Left ventricle myocardium inferior (tissue), 1 donor: ENCODE results near the gene LAMB3. TPM values are rescaled to one million over a fixed set of nuclear protein-coding genes. Genes with fewer than 3 reads are reported as not detected.

Experiments used
- DNase-seq: peaks from one replicate; pipeline ENCODE4 v3.0.0-alpha.2; 2020
- H3K27ac ChIP-seq: fragments of 200-600 bp; replicated peaks from 2 replicates; pipeline ENCODE4 v1.8.0; 2021
- H3K27me3 ChIP-seq: fragments of 200-600 bp; 2 replicates; pipeline ENCODE4 v1.8.0; 2021; ENCODE audit warnings: low read depth
- H3K36me3 ChIP-seq: fragments of 200-600 bp; 2 replicates; pipeline ENCODE4 v1.8.0; 2021
- H3K4me1 ChIP-seq: fragments of 200-600 bp; 2 replicates; pipeline ENCODE4 v1.8.0; 2021
- H3K4me3 ChIP-seq: fragments of 200-600 bp; 2 replicates; pipeline ENCODE4 v1.8.0; 2021; ENCODE audit warnings: mild to moderate bottlenecking, moderate library complexity
- H3K9me3 ChIP-seq: fragments of 200-600 bp; replicated peaks from 2 replicates; pipeline ENCODE4 v1.8.0; 2021
- intact Hi-C: fragments of 100-400 bp; cut with micrococcal nuclease; formaldehyde crosslinking; loops from one replicate; pipeline ENCODE4 v1.11.0; 2022
- total RNA-seq: library from RNA; stranded (reverse); fragmentation: NEBNext Ultra II Directional; extraction: Animal tissue kit (Norgen Biotek cat#: 25700); gene quantifications from one replicate; pipeline ENCODE4 v1.2.1, GENCODE V29; 2021
- TF ChIP-seq, protein P1 (sequence below): fragments of 200-600 bp; IDR thresholded peaks from 2 replicates; pipeline ENCODE4 v1.8.0; 2021; ENCODE audit warnings: antibody characterized with exemption, mild to moderate bottlenecking, borderline replicate concordance
- donor health status: DM: no; HTN: yes; CAD: no; lungs with severe emphysema.

LAMB3 gene
- total RNA-seq, 1 donor from 2014 or later, result 6.5 TPM

GRCh38 chr1:209595599-209596285, 56.5 kb downstream of the LAMB3 start:
- H3K4me3 ChIP-seq, result no peak overlapping the region
- no peaks in the 10 kb centered on the region for H3K9me3 ChIP-seq
- DNase-seq, result no peak
- TF ChIP-seq, protein P1, sequence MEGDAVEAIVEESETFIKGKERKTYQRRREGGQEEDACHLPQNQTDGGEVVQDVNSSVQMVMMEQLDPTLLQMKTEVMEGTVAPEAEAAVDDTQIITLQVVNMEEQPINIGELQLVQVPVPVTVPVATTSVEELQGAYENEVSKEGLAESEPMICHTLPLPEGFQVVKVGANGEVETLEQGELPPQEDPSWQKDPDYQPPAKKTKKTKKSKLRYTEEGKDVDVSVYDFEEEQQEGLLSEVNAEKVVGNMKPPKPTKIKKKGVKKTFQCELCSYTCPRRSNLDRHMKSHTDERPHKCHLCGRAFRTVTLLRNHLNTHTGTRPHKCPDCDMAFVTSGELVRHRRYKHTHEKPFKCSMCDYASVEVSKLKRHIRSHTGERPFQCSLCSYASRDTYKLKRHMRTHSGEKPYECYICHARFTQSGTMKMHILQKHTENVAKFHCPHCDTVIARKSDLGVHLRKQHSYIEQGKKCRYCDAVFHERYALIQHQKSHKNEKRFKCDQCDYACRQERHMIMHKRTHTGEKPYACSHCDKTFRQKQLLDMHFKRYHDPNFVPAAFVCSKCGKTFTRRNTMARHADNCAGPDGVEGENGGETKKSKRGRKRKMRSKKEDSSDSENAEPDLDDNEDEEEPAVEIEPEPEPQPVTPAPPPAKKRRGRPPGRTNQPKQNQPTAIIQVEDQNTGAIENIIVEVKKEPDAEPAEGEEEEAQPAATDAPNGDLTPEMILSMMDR, result no peak
- H3K36me3 ChIP-seq, result no peaks in the 10 kb centered on the region
- intact Hi-C loops, result no loop called here
- H3K27me3 ChIP-seq, result no peaks in the 10 kb centered on the region
- H3K4me1 ChIP-seq, result no peaks in the 10 kb centered on the region
- no peak overlapping the region for H3K27ac ChIP-seq

DNA sequence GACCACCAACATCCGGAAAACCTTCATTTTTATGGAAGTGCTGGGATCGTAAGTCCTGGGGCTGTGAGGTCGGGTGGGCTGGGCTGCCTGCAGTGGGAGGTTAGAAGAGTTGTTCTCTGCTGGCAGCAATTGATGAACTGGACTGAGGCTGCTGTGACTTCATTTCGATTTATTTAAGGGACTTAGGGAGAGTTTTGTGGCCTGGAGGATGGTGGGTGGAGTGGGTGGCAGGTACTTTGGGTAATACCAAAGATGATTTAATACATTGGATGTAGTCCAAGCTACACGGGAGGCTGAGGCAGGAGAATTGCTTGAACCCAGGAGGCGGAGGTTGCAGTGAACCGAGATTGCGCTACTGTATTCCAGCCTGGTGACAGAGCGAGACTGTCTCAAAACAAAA, 57.2 kb downstream of the LAMB3 start:
- intact Hi-C loops, result no loop called here
- TF ChIP-seq, protein P1, result no peak

DNA sequence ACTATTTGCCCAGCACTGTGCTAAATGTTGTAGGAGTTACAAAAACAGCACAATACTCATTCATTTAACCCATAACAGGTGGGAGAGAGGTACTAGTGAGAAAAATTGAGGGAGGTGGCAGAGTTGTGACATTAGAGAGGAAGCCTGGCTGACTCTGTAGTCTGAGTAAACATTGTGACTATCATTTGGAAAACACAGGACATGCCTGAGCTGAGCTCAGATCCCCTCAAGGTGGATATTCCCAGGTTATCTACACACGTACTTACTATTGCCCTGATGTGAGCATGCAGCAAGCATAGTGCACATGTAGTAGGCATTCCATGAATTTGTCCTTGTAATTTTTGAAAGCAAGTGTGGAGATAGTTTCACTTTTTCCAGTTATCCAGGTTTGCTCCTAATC, 57.8 kb downstream of the LAMB3 start:
- H3K36me3 ChIP-seq, result no peaks in the 10 kb centered on the region
- TF ChIP-seq, protein P1, result no peak
- no peaks in the 10 kb centered on the region for H3K4me1 ChIP-seq
- H3K27me3 ChIP-seq, result no peaks in the 10 kb centered on the region
- intact Hi-C loops, result no loop called here
- H3K4me3 ChIP-seq, result no peak overlapping the region
- no peak overlapping the region for H3K27ac ChIP-seq
- no peak for DNase-seq
- H3K9me3 ChIP-seq, result no peaks in the 10 kb centered on the region

More for the DNA sequence above, 57.2 kb downstream of the LAMB3 start:
- Histone ChIP-seq H3K9me3 (no peaks in the 10 kb centered on the region), H3K27ac (no peak overlapping the region), H3K36me3 (no peaks in the 10 kb centered on the region), H3K4me3 (no peak overlapping the region), H3K4me1 (no peaks in the 10 kb centered on the region), H3K27me3 (no peaks in the 10 kb centered on the region)
- no peak for DNase-seq

DNA sequence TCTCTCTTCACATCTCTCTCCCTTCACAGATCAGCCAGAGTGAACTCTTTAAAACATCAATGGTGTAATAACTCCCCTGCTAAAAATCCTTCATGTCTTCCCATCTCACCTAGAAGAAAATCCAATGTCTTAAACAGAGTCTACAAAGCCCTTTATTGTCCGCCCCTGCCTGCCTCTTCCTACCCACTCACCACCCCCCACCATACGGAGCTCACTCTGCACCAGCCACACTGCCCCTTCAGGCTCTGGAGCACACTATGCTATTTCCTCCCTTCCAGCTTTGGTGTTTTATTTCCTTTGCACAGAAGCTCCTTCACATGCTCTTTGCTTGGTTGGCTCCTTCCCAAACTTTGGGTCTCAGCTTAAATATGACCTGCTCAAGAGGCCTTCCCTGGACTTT, 58.5 kb downstream of the LAMB3 start:
- H3K27ac ChIP-seq, result no peak overlapping the region
- DNase-seq, result no peak
- no peaks in the 10 kb centered on the region for H3K36me3 ChIP-seq
- no peaks in the 10 kb centered on the region for H3K27me3 ChIP-seq
- H3K9me3 ChIP-seq, result no peaks in the 10 kb centered on the region
- H3K4me1 ChIP-seq, result no peaks in the 10 kb centered on the region
- intact Hi-C loops, result no loop called here
- TF ChIP-seq, protein P1, result no peak
- no peak overlapping the region for H3K4me3 ChIP-seq

- intact Hi-C loops, result no loop called here
- Histone ChIP-seq H3K9me3 (no peaks in the 10 kb centered on the region), H3K27me3 (peaks cover 4% of the 10 kb centered on the region), H3K4me1 (peaks cover 8% of the 10 kb centered on the region), H3K4me3 (no peak overlapping the region), H3K36me3 (no peaks in the 10 kb centered on the region), H3K27ac (no peak overlapping the region)
- TF ChIP-seq, protein P1, result peak; percentile 67
- no peak for DNase-seq
These were observed 61.8 kb downstream of the LAMB3 start for GRCh38 chr1:209590405-209590804.
